Activated CD8-positive, alpha-beta memory T cell treated with anti-CD3 and anti-CD28 coated beads, Interleukin-2, amount 50 U/mL, for 48 hours (primary cell): ENCODE results near the gene AP1G1.
"Not testable (repeated sequence)": the region's sequence is repeated elsewhere in the genome, so short reads cannot be mapped to it uniquely, and the experiment has no call there.

Experiments
- DNase-seq: peaks from one replicate; pipeline ENCODE4 v3.0.0-alpha.2; 2020

AP1G1 gene

DNA sequence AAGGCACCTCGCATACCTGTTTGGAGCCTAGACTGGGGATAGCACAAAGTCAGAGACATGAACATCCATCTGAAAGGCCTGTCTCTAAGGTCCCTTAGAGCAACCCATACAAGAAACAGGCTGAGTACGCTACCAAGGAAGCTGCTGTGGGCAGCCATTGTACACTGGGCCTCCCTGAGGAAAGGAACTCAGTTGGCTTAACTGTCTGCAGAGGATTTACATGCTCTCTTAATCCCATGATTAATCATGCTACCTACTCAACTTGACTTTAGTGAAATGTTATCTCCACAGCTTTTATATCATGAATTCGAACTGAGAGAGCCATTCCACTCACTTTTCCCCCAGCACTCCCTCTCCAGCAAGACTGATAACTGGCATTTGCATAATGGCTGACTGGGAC, 110.1 kb downstream of the AP1G1 start:
- DNase-seq = no peak

- DNase-seq = no peak
These were observed 115.5 kb downstream of the AP1G1 start for GRCh38 chr16:71693164-71693563.

- DNase-seq = no peak
These were observed 118.7 kb downstream of the AP1G1 start for GRCh38 chr16:71689901-71690300.

- DNase-seq = no peak
These were observed 120.8 kb downstream of the AP1G1 start for GRCh38 chr16:71687861-71688260.

DNA sequence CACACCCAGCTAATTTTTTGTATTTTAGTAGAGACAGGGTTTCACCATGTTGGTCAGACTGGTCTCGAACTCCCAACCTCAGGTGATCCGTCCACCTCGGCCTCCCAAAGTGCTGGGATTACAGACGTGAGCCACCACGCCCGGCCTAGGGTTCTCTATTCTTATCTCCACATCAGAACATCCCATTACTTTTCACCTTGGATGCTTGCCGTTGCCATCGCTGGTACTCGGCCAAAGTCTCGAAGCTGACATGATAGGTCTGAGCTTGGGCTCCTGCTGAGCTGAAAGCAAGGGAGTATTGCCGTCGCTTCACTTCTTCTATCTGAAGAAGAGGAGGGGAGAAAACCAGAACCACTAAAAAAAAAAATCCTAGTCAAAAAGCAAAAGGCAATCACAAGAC, 124.4 kb downstream of the AP1G1 start:
- DNase-seq = not testable (repeated sequence)

GRCh38 chr16:71681360-71681759, 127.3 kb downstream of the AP1G1 start:
- DNase-seq = no peak
